SU-DHL-6 (cell line): ENCODE measurements around the gene ANAPC10.

Experiments used
- EZH2phosphoT487 ChIP-seq: fragments of 200-600 bp; sonication (generic), shearing (Covaris generic); conservative IDR thresholded peaks from 2 replicates; pipeline ENCODE4 v1.6.1; 2018; ENCODE audit warnings: mild to moderate bottlenecking, antibody characterized with exemption, low read length, moderate library complexity, mixed read lengths
- TF ChIP-seq, protein P1 (sequence below): fragments of 200-600 bp; sonication (generic); IDR thresholded peaks from one replicate; pipeline ENCODE4 v1.5.1; 2017; ENCODE audit warnings: antibody characterized with exemption, mild to moderate bottlenecking, low read length, moderate library complexity; ENCODE audit not compliant: insufficient read depth, poor library complexity, severe bottlenecking

DNA sequence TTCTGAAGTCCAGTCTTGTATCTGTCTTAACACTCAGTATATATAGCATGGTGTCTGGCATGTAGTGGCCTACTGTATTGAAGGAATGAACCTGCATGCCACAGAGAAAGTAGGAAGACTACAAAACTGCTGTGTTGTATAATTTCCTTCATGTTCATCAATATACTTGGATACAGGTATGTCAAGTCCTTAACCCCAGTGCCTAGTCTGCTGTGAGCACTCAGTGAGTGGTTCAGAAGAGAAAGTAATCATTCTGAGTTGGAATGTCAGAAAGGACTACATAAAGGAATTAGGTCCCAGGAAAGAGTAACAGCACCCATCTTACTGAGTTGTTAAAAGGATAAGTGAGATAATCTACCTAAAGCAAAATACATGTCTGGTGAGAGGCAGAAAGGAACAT lies 32.1 kb upstream of the ANAPC10 start:
- TF ChIP-seq, protein P1, sequence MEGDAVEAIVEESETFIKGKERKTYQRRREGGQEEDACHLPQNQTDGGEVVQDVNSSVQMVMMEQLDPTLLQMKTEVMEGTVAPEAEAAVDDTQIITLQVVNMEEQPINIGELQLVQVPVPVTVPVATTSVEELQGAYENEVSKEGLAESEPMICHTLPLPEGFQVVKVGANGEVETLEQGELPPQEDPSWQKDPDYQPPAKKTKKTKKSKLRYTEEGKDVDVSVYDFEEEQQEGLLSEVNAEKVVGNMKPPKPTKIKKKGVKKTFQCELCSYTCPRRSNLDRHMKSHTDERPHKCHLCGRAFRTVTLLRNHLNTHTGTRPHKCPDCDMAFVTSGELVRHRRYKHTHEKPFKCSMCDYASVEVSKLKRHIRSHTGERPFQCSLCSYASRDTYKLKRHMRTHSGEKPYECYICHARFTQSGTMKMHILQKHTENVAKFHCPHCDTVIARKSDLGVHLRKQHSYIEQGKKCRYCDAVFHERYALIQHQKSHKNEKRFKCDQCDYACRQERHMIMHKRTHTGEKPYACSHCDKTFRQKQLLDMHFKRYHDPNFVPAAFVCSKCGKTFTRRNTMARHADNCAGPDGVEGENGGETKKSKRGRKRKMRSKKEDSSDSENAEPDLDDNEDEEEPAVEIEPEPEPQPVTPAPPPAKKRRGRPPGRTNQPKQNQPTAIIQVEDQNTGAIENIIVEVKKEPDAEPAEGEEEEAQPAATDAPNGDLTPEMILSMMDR: no peak
- no peak for TF ChIP-seq EZH2phosphoT487
